HepG2 (cell line): ENCODE measurements around the gene KCNQ1OT1. TPM values are rescaled to one million over a fixed set of nuclear protein-coding genes. Genes with fewer than 3 reads are reported as not detected.

Source experiments
- SMC3 ChIP-seq: IDR thresholded peaks from 2 replicates; pipeline ENCODE4 v1.6.1; 2011; ENCODE audit warnings: low read length, improper control_type of control experiment
- ZBTB7A ChIP-seq: sonication (generic); formaldehyde crosslinking; IDR thresholded peaks from 2 replicates; pipeline ENCODE4 v1.8.0; 2022; ENCODE audit warnings: mild to moderate bottlenecking, missing genetic modification reagents
- ZNF318 ChIP-seq: sonication (generic); formaldehyde crosslinking; IDR thresholded peaks from 2 replicates; pipeline ENCODE4 v1.4.0; 2020; ENCODE audit warnings: mild to moderate bottlenecking, missing genetic modification reagents
- polyA plus RNA-seq, 8 experiments: library from polyadenylated mRNA; depleted of rRNA in 3 of 8; stranded (reverse) in 7 of 8; unstranded in 1 of 8; fragments of >200 nt; fragmentation: Illumina TruSeq in 4 of 8; extraction: Trizol in 4 of 8; gene quantifications; 2 replicates each; pipeline versions ENCODE4 v1.2.1 to v1.2.3, GENCODE V29; 2011 to 2016; ENCODE audit warnings: low read depth in 4 of 8, missing spikeins in 1 of 8, mixed read lengths in 1 of 8; ENCODE audit not compliant: insufficient read depth in 1 of 8
- total RNA-seq, 5 experiments: library from RNA; depleted of rRNA; stranded (reverse); fragments of >200 nt; fragmentation: Illumina TruSeq; extraction: Trizol; gene quantifications; 2 replicates each; pipeline ENCODE4 v1.2.3, GENCODE V29; 2016; ENCODE audit warnings: low read depth in 1 of 5

Gene KCNQ1OT1
- total and polyA plus RNA-seq, 2 of the 13 experiments (the other 11 are each of a cell fraction or from before 2014, with no cell fraction given) = 1.3 to 18.9 TPM

- TF ChIP-seq ZNF318 (CRISPR knock-in tag) = no peak
- TF ChIP-seq ZBTB7A (CRISPR knock-in tag) = no peak
- no peak for TF ChIP-seq SMC3
Measured at GRCh38 chr11:2718817-2719438, 19.1 kb upstream of the KCNQ1OT1 start (continued).
